HG03175 (cell line): Measurements from ENCODE around the gene C19orf33.
"Not testable (repeated sequence)": the region's sequence is repeated elsewhere in the genome, so short reads cannot be mapped to it uniquely, and the experiment has no call there.

Source experiments
- ATAC-seq: cut with Tn5 transposase; IDR thresholded peaks from one replicate; pipeline ENCODE4 v1.9.1; 2021; ENCODE audit warnings: mild to moderate bottlenecking, moderate library complexity; ENCODE audit not compliant: unreplicated experiment

Gene C19orf33

DNA sequence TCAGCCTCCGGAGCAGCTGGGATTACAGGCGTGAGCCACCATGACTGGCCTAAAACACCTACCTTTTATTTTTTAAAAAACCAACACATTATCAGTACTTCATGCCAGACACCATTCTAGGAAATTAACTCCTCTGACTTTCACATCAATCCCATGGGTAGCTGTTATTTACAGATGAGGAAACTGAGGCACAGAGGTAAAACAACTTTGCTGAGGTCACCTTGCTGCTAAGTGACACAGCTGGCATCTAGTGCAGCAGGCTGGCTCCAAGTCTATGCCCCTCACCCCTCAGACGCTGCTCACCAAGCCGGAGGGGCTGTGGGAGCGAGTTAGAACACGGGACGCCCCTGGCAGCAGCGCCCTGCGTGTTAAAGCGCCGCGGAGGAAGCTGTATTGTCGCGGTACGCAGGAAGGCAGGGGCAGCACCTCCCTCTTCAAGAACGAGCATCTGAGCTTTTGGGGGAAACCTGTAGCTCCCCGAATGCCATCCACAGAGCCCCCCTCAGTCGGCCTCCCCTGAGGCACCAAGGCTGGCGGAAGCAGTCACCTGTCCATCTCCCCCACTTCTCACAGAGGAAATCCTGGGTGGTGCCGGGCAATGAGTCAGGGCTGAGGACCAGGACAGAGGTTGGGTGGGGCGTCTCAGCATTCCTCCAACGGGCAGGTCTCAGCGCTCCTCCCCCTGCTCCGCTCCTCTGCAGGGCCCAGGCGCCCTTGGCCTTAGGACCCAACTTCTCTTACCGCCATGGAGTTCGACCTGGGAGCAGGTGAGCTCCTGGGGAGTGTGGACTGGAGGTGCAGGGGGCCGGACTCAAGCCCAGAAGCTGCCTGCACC lies at the start of gene C19orf33:
C19orf33 (plus strand) TSS at position 735 of the 835 bp plus-strand sequence; CDS start at position 746, 11 bp downstream.
- no peak for ATAC-seq

DNA sequence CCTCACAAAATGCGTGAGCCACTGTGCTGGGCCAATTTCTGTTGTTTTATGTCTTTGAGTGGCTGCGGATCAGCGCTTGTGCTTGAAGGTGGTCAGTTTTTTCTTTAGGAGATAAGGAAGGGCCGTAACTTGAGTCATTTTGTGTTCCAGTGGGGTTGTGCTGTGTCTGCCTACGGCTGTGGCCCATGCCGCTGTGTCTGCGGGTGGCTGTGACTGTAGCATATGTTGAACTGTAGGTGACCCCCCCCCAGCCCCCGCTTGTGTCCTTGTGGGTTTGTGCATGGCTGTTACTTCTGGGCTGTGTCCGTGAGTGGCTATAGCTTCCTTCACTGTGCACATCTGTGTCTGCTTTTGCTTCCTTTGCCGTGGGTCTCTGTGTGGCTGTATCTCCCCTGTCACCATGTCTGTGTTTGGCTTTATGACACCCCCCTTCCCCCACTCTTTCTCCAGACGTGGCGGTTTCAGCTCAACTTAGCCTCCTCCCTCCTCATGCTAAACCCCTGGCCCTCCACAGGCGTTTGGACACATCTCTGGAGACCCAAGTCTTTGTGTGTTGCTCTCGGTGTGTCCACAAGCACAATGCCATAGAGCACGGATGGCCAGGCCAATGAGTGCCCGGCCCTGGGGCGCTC lies 48.6 kb upstream of the C19orf33 start:
- no peak for ATAC-seq

DNA sequence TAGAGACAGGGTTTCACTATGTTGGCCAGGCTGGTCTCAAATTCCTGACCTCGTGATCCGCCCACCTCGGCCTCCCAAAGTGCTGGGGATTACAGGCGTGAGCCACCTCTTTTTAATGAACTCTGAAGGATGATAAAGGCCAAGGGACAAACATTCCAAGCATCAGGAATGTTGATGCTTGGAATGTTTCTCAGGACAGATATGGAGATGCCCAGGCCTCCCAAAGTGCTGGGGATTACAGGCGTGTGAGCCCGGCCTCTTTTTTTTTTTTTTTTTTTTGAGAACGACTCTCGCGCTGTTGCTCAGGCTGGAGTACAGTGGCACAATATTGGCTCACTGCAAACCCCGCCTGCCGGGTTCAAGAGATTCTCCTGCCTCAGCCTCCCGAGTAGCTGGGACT lies 42.1 kb upstream of the C19orf33 start:
- not testable (repeated sequence) for ATAC-seq

- ATAC-seq: no peak
Measured at GRCh38 chr19:38262585-38263268, 41.3 kb upstream of the C19orf33 start.

DNA sequence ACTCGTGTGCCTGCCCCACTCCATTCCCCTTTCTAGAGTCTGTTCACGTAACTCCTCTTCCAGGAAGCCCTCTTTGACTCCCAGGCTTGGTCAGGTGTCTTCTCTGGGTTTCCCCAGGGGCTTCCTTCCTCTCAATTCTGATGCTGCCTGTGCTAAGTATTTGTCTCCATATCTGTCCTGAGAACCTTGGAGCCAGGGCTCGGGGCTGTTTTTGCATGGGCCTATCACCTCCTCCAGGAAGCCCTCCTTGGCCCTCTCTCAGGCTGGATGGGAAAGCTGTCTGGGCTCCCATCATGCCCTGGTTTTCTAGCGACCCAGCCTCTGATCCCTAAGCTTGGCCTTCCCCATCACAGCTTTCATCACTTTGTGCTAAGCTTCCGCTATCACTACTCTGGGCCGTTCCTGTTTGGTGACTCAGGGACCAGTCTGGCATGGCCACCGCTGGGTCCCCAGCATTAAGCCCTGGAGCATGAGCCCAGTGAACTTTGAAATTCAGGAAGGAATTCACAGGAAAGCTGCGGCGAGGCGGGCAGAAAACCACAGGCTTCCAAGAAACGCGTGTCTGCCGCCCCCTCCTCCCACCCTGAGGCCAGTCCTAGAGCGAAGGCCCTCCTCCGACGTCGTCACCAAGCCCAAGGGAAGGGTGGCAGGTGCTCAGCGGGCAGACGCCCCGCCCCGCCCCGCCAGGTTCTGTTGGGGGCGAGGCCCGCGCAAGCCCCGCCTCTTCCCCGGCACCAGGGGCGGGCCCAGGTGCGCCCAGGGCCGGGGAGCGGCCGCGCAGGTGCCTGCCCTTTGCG lies 40.2 kb upstream of the C19orf33 start:
- ATAC-seq: peak; percentile 52

DNA sequence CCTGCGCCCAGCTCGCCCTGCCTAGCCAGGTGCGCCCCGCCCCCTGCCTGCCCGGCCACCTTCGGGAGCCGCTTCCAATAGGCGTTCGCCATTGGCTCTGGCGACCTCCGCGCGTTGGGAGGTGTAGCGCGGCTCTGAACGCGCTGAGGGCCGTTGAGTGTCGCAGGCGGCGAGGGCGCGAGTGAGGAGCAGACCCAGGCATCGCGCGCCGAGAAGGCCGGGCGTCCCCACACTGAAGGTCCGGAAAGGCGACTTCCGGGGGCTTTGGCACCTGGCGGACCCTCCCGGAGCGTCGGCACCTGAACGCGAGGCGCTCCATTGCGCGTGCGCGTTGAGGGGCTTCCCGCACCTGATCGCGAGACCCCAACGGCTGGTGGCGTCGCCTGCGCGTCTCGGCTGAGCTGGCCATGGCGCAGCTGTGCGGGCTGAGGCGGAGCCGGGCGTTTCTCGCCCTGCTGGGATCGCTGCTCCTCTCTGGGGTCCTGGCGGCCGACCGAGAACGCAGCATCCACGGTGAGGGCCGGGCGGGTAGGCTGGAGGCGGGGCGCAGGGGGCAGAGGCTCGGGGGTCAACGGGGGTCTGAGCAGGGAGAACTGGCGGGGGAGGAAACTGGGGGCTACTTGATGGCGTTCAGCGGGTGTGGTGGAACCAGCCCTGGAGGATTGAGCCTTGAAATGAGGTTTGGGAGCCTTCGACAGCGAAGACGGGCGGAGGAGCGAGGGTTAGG lies 39.4 kb upstream of the C19orf33 start, which contains the start of gene SPINT2:
SPINT2 (plus strand) TSS at position 88 of the 727 bp plus-strand sequence; CDS start at position 408, 320 bp downstream.
- ATAC-seq: peak; percentile 18

GRCh38 chr19:38265213-38265861 lies 38.7 kb upstream of the C19orf33 start:
- no peak for ATAC-seq

- no peak for ATAC-seq
Measured at GRCh38 chr19:38265921-38266429, 38.1 kb upstream of the C19orf33 start.

- no peak for ATAC-seq
Measured at GRCh38 chr19:38266981-38267597, 37.0 kb upstream of the C19orf33 start.

GRCh38 chr19:38267761-38268483 lies 36.1 kb upstream of the C19orf33 start:
- no peak for ATAC-seq

DNA sequence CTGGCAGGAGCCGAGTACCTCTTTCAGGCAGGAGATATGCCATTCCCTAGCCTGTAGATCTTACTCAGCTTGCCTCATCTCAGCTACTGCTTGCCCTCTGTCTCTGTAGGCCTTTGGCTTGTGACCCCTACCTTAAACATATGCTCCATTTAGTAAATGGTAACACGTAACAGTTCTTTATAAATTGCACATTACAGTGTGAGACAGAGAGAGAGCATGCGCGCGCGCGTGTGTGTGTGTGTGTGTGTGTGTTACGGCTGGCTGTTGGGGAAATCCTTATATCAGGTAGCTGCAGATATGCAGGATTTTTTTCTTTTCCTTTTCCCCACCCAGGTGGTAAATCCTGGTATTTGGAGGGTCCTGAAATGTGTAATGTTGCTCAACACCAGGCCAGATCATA lies 35.5 kb upstream of the C19orf33 start:
- ATAC-seq: no peak

DNA sequence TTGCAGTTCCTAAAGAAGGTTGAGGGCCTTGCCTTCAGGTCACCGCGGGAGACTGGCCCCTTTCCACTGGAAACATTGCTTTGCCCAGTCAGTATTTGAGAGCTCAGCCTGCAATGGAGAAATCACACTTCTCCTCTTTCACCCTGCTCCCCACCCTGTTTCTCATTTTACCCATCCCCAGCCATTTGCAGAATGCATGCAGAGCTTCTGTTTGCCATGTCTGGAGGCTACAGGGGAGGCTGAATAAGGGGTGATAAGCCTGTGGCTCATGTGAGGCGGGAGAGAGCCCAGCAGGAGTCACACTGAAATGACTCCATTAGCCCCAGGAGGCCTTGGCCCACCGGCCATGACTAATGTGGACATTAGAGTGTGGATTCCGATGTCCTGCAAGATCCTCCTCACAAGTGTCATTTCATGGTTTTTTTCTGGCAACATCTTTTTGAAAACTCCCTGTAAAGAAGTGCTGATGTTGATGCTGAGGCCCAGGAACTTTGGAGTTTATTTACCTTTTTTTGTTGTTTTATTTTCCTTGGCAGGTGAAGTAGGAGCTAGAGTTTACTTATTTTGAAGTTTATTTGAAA lies 33.4 kb upstream of the C19orf33 start:
- ATAC-seq: no peak

GRCh38 chr19:38273499-38273898 lies 30.6 kb upstream of the C19orf33 start:
- no peak for ATAC-seq

DNA sequence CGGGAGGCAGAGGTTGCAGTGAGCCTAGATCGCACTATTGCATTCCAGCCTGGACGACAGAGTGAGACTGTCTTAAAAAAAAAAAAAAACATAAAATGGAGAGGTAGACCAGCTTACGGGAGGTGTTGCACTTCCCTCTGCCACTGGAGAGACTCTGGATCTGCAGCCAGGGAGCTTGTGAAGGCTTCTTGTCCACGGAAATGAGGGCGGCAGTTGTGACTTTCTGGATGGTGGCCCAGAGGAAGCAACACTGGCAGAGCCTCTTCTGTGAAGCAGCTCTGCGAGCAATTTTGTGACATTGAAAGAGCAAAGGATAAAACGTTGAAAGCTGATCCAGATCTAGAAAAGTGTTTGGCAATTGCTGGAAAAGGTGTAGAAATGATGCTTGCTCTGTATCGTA lies 29.3 kb upstream of the C19orf33 start:
- ATAC-seq: no peak

GRCh38 chr19:38276942-38277517 lies 27.0 kb upstream of the C19orf33 start:
- no peak for ATAC-seq

DNA sequence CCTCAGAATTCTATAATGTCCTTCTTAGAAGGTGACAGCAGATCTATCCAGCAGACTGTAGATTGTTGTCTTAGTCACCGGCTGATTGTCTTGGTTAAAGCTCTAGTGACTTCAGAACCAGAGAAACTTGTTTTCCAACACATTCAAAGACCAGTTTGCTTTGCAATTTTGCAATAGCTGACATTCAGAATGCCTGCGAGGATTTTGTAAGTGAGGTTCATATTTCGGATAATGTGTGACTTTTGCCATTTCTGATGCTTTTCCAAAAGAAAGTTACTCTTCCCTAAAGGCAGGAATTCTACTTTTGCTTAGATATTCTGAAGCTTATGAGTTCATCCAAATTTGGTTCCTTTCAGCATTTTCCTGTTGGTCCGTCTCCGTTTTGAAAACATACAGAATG lies 26.5 kb upstream of the C19orf33 start:
- no peak for ATAC-seq

GRCh38 chr19:38277969-38278680 lies 25.9 kb upstream of the C19orf33 start:
- no peak for ATAC-seq
